A549 (cell line): ENCODE results near the gene RIMKLA. TPM values are rescaled to one million over a fixed set of nuclear protein-coding genes. Genes with fewer than 3 reads are reported as not detected.

Experiments
- ATAC-seq, 2 experiments: fragments of 200-7000 bp in 1 of 2; fragments of >200 bp in 1 of 2; cut with Nextera tagmentation in 1 of 2; cut with Tn5 transposase in 1 of 2; 3 replicates each; pipeline versions ENCODE4 v1.8.0 to v1.9.1; 2018 to 2020; ENCODE audit warnings: mild to moderate bottlenecking in 1 of 2, moderate library complexity in 1 of 2
- CTCF ChIA-PET: fragments of 300-600 bp; sonication (Branson Sonifier 250); formaldehyde crosslinking; extraction: SDS; loops from one replicate; lab custom pipeline; 2021; ENCODE audit warnings: antibody characterized with exemption, inconsistent platforms; lab: Yijun Ruan, JAX
- POLR2A ChIA-PET: fragments of 350-600 bp; formaldehyde crosslinking; extraction: SDS; loops from one replicate; lab custom pipeline; 2021; ENCODE audit warnings: antibody characterized with exemption, inconsistent platforms; lab: Yijun Ruan, JAX
- DNase-seq, 2 experiments: peaks; one replicate each; pipeline versions ENCODE4 v3.0.0 to v3.0.0-alpha.2; 2011 to 2016; ENCODE audit warnings: low read depth in 1 of 2, low spot score in 1 of 2
- FAIRE-seq: peaks from 2 replicates; lab custom pipeline; 2011; peaks lifted over from hg19 to GRCh38; lab: Jason Lieb, UNC
- H3K27ac ChIP-seq, 2 experiments: fragments of >200 bp; sonication (Bioruptor Twin); formaldehyde crosslinking; 3 replicates each; pipeline ENCODE4 v1.5.1; 2016 to 2017
- H3K4me1 ChIP-seq: fragments of >200 bp; sonication (Bioruptor Twin); formaldehyde crosslinking; 3 replicates; pipeline ENCODE4 v1.6.1; 2016
- H3K4me2 ChIP-seq: fragments of >200 bp; sonication (Bioruptor Twin); formaldehyde crosslinking; 3 replicates; pipeline ENCODE4 v1.6.1; 2016
- H3K4me3 ChIP-seq: fragments of >200 bp; sonication (Bioruptor Twin); formaldehyde crosslinking; 3 replicates; pipeline ENCODE4 v1.5.1; 2016
- H3K9me3 ChIP-seq: fragments of >200 bp; sonication (Bioruptor Twin); formaldehyde crosslinking; 3 replicates; pipeline ENCODE4 v1.6.1; 2016
- CBX8 ChIP-seq: fragments of 200-600 bp; sonication (generic); IDR thresholded peaks from 2 replicates; pipeline ENCODE4 v1.6.1; 2016
- CEBPB ChIP-seq, 2 experiments: fragments of >200 bp in 1 of 2; sonication (Bioruptor Twin) in 1 of 2; formaldehyde crosslinking in 1 of 2; IDR thresholded peaks; 2 replicates each; pipeline ENCODE4 v1.6.1; 2012 to 2016
- CHD2 ChIP-seq: fragments of 150-350 bp; IDR thresholded peaks from 2 replicates; pipeline ENCODE4 v1.6.1; 2014; ENCODE audit warnings: low read length; ENCODE audit not compliant: partially characterized antibody
- CTCF ChIP-seq: fragments of >200 bp; sonication (Bioruptor Twin); formaldehyde crosslinking; IDR thresholded peaks from 3 replicates; pipeline ENCODE4 v1.5.1; 2016
- E2F6 ChIP-seq: IDR thresholded peaks from 2 replicates; pipeline ENCODE4 v1.6.1; 2012; ENCODE audit warnings: low read depth, borderline replicate concordance
- EHF ChIP-seq: fragments of 250-450 bp; sonication (Bioruptor Pico); IDR thresholded peaks from 2 replicates; pipeline ENCODE4 v1.5.0; 2020; ENCODE audit warnings: mild to moderate bottlenecking
- EHMT2 ChIP-seq: fragments of 200-600 bp; sonication (generic); IDR thresholded peaks from 2 replicates; pipeline ENCODE4 v1.6.1; 2016; ENCODE audit warnings: antibody characterized with exemption, low read depth, mild to moderate bottlenecking, moderate library complexity
- EP300 ChIP-seq, 2 experiments: fragments of >200 bp; sonication (Bioruptor Twin); formaldehyde crosslinking; IDR thresholded peaks; 2 replicates in 1 of 2; 3 replicates in 1 of 2; pipeline ENCODE4 v1.6.1; 2016 to 2017
- ESRRA ChIP-seq: fragments of 150-350 bp; IDR thresholded peaks from 2 replicates; pipeline ENCODE4 v1.6.1; 2014; ENCODE audit warnings: mild to moderate bottlenecking, low read length, borderline replicate concordance
- FOSL2 ChIP-seq, 2 experiments: fragments of 450-650 bp in 1 of 2; fragments of >200 bp in 1 of 2; sonication (Bioruptor Twin) in 1 of 2; formaldehyde crosslinking; IDR thresholded peaks; 2 replicates each; pipeline versions ENCODE4 v1.5.0 to v1.6.1; 2016 to 2020; ENCODE audit warnings: mild to moderate bottlenecking in 1 of 2, moderate library complexity in 1 of 2
- FOXS1 ChIP-seq: fragments of 250-450 bp; sonication (Bioruptor Pico); IDR thresholded peaks from 2 replicates; pipeline ENCODE4 v1.5.0; 2020; ENCODE audit warnings: mild to moderate bottlenecking, moderate library complexity
- HES2 ChIP-seq: fragments of >200 bp; sonication (Bioruptor Twin); formaldehyde crosslinking; IDR thresholded peaks from 2 replicates; pipeline ENCODE4 v1.6.1; 2016
- HEYL ChIP-seq: fragments of 250-450 bp; sonication (Bioruptor Pico); IDR thresholded peaks from 2 replicates; pipeline ENCODE4 v1.8.0; 2021; ENCODE audit warnings: mild to moderate bottlenecking, moderate library complexity
- JUN ChIP-seq, 2 experiments: fragments of >200 bp; sonication (Bioruptor Twin); formaldehyde crosslinking; IDR thresholded peaks; 2 replicates in 1 of 2; 3 replicates in 1 of 2; pipeline ENCODE4 v1.6.1; 2016 to 2017
- JUNB ChIP-seq: fragments of >200 bp; sonication (Bioruptor Twin); formaldehyde crosslinking; IDR thresholded peaks from 2 replicates; pipeline ENCODE4 v1.6.1; 2016
- MAFK ChIP-seq: fragments of 450-650 bp; IDR thresholded peaks from 2 replicates; pipeline ENCODE4 v1.6.1; 2014; ENCODE audit not compliant: partially characterized antibody
- MAZ ChIP-seq: fragments of 150-350 bp; IDR thresholded peaks from 2 replicates; pipeline ENCODE4 v1.6.1; 2014; ENCODE audit warnings: antibody characterized with exemption, low read depth, low read length, borderline replicate concordance
- MYC ChIP-seq: IDR thresholded peaks from 2 replicates; pipeline ENCODE4 v1.6.1; 2012; ENCODE audit warnings: mild to moderate bottlenecking, inconsistent platforms, low read length, improper control_type of control experiment, borderline replicate concordance
- NFE2L2 ChIP-seq: fragments of 150-350 bp; conservative IDR thresholded peaks from 2 replicates; pipeline ENCODE4 v1.6.1; 2014; ENCODE audit warnings: low read length
- NPAS2 ChIP-seq: fragments of 250-450 bp; sonication (Bioruptor Pico); IDR thresholded peaks from 2 replicates; pipeline ENCODE4 v1.8.0; 2022; ENCODE audit warnings: mild to moderate bottlenecking, moderate library complexity, borderline replicate concordance
- PBX3 ChIP-seq: IDR thresholded peaks from 2 replicates; pipeline ENCODE4 v1.6.1; 2012
- POLR2A ChIP-seq: IDR thresholded peaks from 2 replicates; pipeline ENCODE4 v1.6.1; 2012; ENCODE audit warnings: mild to moderate bottlenecking, low read length
- SMC3 ChIP-seq: fragments of >200 bp; sonication (Bioruptor Twin); formaldehyde crosslinking; IDR thresholded peaks from 3 replicates; pipeline ENCODE4 v1.6.1; 2018; ENCODE audit warnings: inconsistent platforms
- TFCP2L1 ChIP-seq: fragments of 250-450 bp; sonication (Bioruptor Pico); IDR thresholded peaks from 2 replicates; pipeline ENCODE4 v1.5.0; 2021; ENCODE audit warnings: mild to moderate bottlenecking
- TP53 ChIP-seq: fragments of 250-450 bp; sonication (Bioruptor Pico); IDR thresholded peaks from 2 replicates; pipeline ENCODE4 v1.5.0; 2021; ENCODE audit warnings: mild to moderate bottlenecking, moderate library complexity
- ZC3H11A ChIP-seq: fragments of 450-650 bp; IDR thresholded peaks from 2 replicates; pipeline ENCODE4 v1.6.1; 2014; ENCODE audit warnings: antibody characterized with exemption, mild to moderate bottlenecking
- ZFP36 ChIP-seq: fragments of 450-650 bp; IDR thresholded peaks from 2 replicates; pipeline ENCODE4 v1.6.1; 2014; ENCODE audit warnings: borderline replicate concordance; ENCODE audit not compliant: partially characterized antibody
- ZNF302 ChIP-seq: fragments of 250-450 bp; sonication (Bioruptor Pico); IDR thresholded peaks from 2 replicates; pipeline ENCODE4 v1.9.0; 2021; ENCODE audit warnings: inconsistent platforms, mild to moderate bottlenecking, moderate library complexity
- ZSCAN20 ChIP-seq: fragments of 250-450 bp; sonication (Bioruptor Pico); IDR thresholded peaks from 2 replicates; pipeline ENCODE4 v1.8.0; 2022; ENCODE audit warnings: mild to moderate bottlenecking, moderate library complexity
- WGBS: methylation state at CpG from one replicate; pipeline ENCODE4 v1.1.6; 2017; ENCODE audit errors: missing lambda C conversion rate; 5-methylcytosine and 5-hydroxymethylcytosine counted together
- polyA plus RNA-seq, 4 experiments: library from polyadenylated mRNA; depleted of rRNA in 3 of 4; stranded (reverse); fragments of >200 nt; fragmentation: RNase III in 1 of 4; extraction: RNeasy Plus Mini Kit Qiagen cat#74134 plus additional on column Dnase treatment in 1 of 4; gene quantifications; 2 replicates in 3 of 4; 3 replicates in 1 of 4; pipeline ENCODE4 v1.2.3, GENCODE V29; 2011 to 2017
- TF ChIP-seq, protein P1 (sequence below): fragments of 450-650 bp; IDR thresholded peaks from 2 replicates; pipeline ENCODE4 v1.6.1; 2014; ENCODE audit warnings: antibody characterized with exemption
- TF ChIP-seq, protein P2 (sequence below): fragments of 200-600 bp; sonication (generic); IDR thresholded peaks from 2 replicates; pipeline ENCODE4 v1.6.1; 2016; ENCODE audit warnings: antibody characterized with exemption, mild to moderate bottlenecking, moderate library complexity
- TF ChIP-seq, protein P3 (sequence below): fragments of 150-350 bp; IDR thresholded peaks from 2 replicates; pipeline ENCODE4 v1.6.1; 2014; ENCODE audit warnings: low read depth, mild to moderate bottlenecking, low read length

RIMKLA gene
- polyA plus RNA-seq, 2 of the 4 experiments (the other 2 are of a cell fraction), result 0.35 to 1.7 TPM

GRCh38 chr1:42335809-42336518 is 44.6 kb upstream of the RIMKLA start:
- POLR2A ChIA-PET, result interaction anchor here (1.2 kb wide), 1 partner anchor 345 kb away, joined by 4 read pairs; no protein-coding TSS in a partner anchor
- H3K9me3 ChIP-seq, result no peaks in the 10 kb centered on the region
- peaks cover 54% of the 10 kb centered on the region for H3K4me1 ChIP-seq
- peak overlapping the region; percentile 96 for H3K4me3 ChIP-seq
- H3K4me2 ChIP-seq, result peak overlapping the region; percentile 69
- WGBS, result under 1% methylated on average over 9 of the region's 9 CpGs
- FAIRE-seq, result no peak
- peak; percentile 18 to 72 for DNase-seq
- ATAC-seq, result peak; percentile 36 to 39
- peak overlapping the region; percentile 99 to 100 for H3K27ac ChIP-seq
- CTCF ChIA-PET, result interaction anchor here (0.5 to 1.3 kb wide), 3 partner anchors 10 to 661 kb away, joined by 3 read pairs; partner anchors contain the start of gene P3H1
- TF ChIP-seq NPAS2, result no peak
- TF ChIP-seq ZFP36, result no peak
- peak; percentile 42; the same call in 1 of the 2 replicates for TF ChIP-seq FOSL2 (IDR thresholded peaks at IDR 0.05)
- peak; percentile 76; the same call in 1 of the 2 replicates for TF ChIP-seq FOSL2 (CRISPR knock-in tag; IDR thresholded peaks at IDR 0.05)
- no peak for TF ChIP-seq CHD2
- TF ChIP-seq ZC3H11A, result no peak
- TF ChIP-seq, protein P1, sequence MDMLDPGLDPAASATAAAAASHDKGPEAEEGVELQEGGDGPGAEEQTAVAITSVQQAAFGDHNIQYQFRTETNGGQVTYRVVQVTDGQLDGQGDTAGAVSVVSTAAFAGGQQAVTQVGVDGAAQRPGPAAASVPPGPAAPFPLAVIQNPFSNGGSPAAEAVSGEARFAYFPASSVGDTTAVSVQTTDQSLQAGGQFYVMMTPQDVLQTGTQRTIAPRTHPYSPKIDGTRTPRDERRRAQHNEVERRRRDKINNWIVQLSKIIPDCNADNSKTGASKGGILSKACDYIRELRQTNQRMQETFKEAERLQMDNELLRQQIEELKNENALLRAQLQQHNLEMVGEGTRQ, result no peak
- TF ChIP-seq, protein P2, sequence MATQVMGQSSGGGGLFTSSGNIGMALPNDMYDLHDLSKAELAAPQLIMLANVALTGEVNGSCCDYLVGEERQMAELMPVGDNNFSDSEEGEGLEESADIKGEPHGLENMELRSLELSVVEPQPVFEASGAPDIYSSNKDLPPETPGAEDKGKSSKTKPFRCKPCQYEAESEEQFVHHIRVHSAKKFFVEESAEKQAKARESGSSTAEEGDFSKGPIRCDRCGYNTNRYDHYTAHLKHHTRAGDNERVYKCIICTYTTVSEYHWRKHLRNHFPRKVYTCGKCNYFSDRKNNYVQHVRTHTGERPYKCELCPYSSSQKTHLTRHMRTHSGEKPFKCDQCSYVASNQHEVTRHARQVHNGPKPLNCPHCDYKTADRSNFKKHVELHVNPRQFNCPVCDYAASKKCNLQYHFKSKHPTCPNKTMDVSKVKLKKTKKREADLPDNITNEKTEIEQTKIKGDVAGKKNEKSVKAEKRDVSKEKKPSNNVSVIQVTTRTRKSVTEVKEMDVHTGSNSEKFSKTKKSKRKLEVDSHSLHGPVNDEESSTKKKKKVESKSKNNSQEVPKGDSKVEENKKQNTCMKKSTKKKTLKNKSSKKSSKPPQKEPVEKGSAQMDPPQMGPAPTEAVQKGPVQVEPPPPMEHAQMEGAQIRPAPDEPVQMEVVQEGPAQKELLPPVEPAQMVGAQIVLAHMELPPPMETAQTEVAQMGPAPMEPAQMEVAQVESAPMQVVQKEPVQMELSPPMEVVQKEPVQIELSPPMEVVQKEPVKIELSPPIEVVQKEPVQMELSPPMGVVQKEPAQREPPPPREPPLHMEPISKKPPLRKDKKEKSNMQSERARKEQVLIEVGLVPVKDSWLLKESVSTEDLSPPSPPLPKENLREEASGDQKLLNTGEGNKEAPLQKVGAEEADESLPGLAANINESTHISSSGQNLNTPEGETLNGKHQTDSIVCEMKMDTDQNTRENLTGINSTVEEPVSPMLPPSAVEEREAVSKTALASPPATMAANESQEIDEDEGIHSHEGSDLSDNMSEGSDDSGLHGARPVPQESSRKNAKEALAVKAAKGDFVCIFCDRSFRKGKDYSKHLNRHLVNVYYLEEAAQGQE, result no peak
- peak; percentile 59 to 60; a peak in 3 of 5 replicates for TF ChIP-seq EP300 (IDR thresholded peaks at IDR 0.05)
- TF ChIP-seq CEBPB (IDR thresholded peaks at IDR 0.05), result peak; percentile 61 to 68; a peak in 3 of 4 replicates
- TF ChIP-seq NFE2L2, result no peak
- peak in 1 of 2 experiments; percentile 53; a peak in 2 of 5 replicates for TF ChIP-seq JUN (IDR thresholded peaks at IDR 0.05)
- TF ChIP-seq MAFK, result no peak
- TF ChIP-seq ZNF302 (CRISPR knock-in tag), result no peak
- no peak for TF ChIP-seq PBX3
- TF ChIP-seq ZSCAN20 (CRISPR knock-in tag), result no peak
- no peak for TF ChIP-seq MAZ
- no peak for TF ChIP-seq E2F6
- TF ChIP-seq MYC, result no peak
- no peak for TF ChIP-seq TP53 (CRISPR knock-in tag)
- TF ChIP-seq, protein P3, sequence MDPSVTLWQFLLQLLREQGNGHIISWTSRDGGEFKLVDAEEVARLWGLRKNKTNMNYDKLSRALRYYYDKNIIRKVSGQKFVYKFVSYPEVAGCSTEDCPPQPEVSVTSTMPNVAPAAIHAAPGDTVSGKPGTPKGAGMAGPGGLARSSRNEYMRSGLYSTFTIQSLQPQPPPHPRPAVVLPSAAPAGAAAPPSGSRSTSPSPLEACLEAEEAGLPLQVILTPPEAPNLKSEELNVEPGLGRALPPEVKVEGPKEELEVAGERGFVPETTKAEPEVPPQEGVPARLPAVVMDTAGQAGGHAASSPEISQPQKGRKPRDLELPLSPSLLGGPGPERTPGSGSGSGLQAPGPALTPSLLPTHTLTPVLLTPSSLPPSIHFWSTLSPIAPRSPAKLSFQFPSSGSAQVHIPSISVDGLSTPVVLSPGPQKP, result no peak
- TF ChIP-seq EHMT2, result no peak
- TF ChIP-seq POLR2A, result no peak
- TF ChIP-seq FOXS1 (CRISPR knock-in tag), result no peak
- TF ChIP-seq CBX8, result no peak
- TF ChIP-seq HEYL, result no peak
- no peak for TF ChIP-seq ESRRA
- no peak for TF ChIP-seq EHF (CRISPR knock-in tag)
- no peak for TF ChIP-seq SMC3
- no peak for TF ChIP-seq TFCP2L1 (CRISPR knock-in tag)
- TF ChIP-seq JUNB, result peak; percentile 79
- TF ChIP-seq CTCF, result no peak
- 0 out of 2 replicates have a peak, but pooled peaks have one; percentile 29 for TF ChIP-seq HES2
